Smooth muscle cell of the pulmonary artery (primary cell): ENCODE data around the gene ATP4B. TPM values are rescaled to one million over a fixed set of nuclear protein-coding genes. Genes with fewer than 3 reads are reported as not detected.

Experiments used
- total RNA-seq: library from RNA; depleted of rRNA; stranded (reverse); fragments of >200 nt; gene quantifications from 2 replicates; pipeline ENCODE4 v1.2.3, GENCODE V29; 2014

ATP4B gene
- not detected in 2 replicates for total RNA-seq

DNA sequence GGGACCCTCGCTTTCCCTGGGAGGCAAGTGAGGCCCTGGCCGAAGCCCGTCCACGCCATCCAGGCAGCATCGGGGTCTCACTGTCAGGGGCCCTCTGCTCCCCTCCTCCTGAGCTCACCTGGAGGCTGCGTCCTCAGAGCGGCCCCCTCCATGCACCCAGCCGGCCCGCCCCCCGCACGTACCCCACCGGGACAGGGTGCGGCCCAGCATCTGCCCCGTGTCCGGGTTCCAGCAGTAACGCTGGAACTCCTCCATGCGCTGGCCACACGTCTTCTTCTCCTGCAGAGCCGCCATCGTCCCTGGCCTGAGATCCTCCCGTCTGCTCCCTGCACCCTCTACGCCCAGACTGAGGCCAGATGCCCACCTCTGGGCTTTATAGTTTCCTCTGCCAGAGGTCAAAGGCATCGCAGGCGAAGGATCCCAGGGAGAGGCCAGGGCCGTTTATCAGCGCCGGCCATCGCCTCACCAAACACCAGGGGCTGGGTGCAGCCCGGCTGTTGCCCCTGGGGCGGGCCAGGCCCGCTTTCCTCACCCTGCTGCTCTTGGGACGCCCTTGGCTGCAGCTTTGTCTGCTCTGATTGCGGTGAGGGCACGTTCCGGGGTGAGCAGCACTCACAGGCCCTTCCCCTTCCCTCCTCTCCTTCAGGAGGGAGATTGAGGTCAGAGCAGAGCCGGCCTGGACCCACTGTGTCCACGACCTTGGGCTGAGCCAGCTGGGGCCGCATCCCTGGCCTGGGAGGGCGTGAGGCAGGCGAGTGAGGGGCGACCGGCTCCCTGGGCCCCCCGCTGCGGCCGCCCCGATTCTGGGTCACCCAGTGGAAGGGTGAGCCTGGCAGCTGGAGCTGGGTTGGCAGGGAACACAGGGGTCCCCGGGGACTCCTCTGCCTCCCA lies at the start of gene ATP4B:
Gene ATP4B (minus strand): TSS at position 348 of the 891 bp plus-strand sequence. CDS start 54 bp downstream, at position 294.

DNA sequence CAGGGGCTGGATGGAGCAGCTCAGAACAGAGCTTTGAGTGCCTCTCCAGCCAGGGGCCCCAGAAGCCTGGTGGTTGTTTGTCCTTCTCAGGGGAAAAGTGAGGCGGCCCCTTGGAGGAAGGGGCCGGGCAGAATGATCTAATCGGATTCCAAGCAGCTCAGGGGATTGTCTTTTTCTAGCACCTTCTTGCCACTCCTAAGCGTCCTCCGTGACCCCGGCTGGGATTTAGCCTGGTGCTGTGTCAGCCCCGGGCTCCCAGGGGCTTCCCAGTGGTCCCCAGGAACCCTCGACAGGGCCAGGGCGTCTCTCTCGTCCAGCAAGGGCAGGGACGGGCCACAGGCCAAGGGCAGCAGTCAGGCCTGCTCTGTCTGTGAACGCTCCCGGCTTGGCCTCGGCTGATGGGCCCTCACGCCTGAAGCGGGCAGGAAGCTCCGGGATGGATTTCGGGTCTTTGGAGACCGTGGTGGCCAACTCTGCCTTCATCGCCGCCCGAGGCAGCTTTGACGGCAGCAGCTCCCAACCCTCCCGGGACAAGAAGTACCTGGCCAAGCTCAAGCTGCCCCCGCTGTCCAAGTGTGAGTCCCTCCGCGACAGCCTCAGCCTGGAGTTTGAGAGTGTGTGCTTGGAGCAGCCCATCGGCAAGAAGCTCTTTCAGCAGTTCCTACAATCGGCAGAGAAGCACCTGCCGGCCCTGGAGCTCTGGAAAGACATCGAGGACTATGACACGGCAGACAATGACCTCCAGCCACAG lies 9.1 kb upstream of the ATP4B start, which contains the start of gene GRK1:
Gene GRK1 (plus strand): TSS at position 269 of the 751 bp plus-strand sequence. CDS start 168 bp downstream, at position 437.

Other genes starting within 250 kb of the ATP4B start
- gene ADPRHL1, start 204.7 kb downstream of the ATP4B start, total RNA-seq, result 0.85 and 1.1 TPM in 2 replicates
- gene DCUN1D2, start 167.5 kb downstream of the ATP4B start, total RNA-seq, result 10.6 and 11.3 TPM in 2 replicates
- gene TFDP1, start 73.4 kb downstream of the ATP4B start, total RNA-seq, result 47.2 and 59.0 TPM in 2 replicates
- 0.03 TPM in 1 of 2 replicates, not detected in the other for gene GRK1, start 9.0 kb upstream of the ATP4B start, total RNA-seq
- gene TMEM255B, start 101.0 kb upstream of the ATP4B start, total RNA-seq, result 0.13 and 1.2 TPM in 2 replicates
- gene GAS6, start 205.9 kb upstream of the ATP4B start, total RNA-seq, result 107 and 394 TPM in 2 replicates